Ectodermal cell (in vitro differentiated cells): Measurements from ENCODE around the gene FCAR.
"Not testable (repeated sequence)": the region's sequence is repeated elsewhere in the genome, so short reads cannot be mapped to it uniquely, and the experiment has no call there.

ENCODE experiments used
- H3K27ac ChIP-seq: 2 replicates; pipeline ENCODE4 v1.7.0; 2013; ENCODE audit warnings: mild to moderate bottlenecking, low read depth, low read length; ENCODE audit not compliant: insufficient read depth, poor library complexity, severe bottlenecking
- H3K27me3 ChIP-seq: 2 replicates; pipeline ENCODE4 v1.7.0; 2013; ENCODE audit warnings: mild to moderate bottlenecking, low read length; ENCODE audit not compliant: insufficient read depth, control insufficient read depth, poor library complexity, severe bottlenecking
- H3K36me3 ChIP-seq: one replicate; pipeline ENCODE4 v1.7.0; 2013; ENCODE audit warnings: low read length; ENCODE audit not compliant: control insufficient read depth, insufficient read depth
- H3K4me1 ChIP-seq: one replicate; pipeline ENCODE4 v1.7.0; 2013; ENCODE audit warnings: low read length; ENCODE audit not compliant: control insufficient read depth, insufficient read depth
- H3K4me3 ChIP-seq: 2 replicates; pipeline ENCODE4 v1.7.0; 2013; ENCODE audit warnings: low read depth, low read length, control low read depth; ENCODE audit not compliant: insufficient read depth
- H3K9me3 ChIP-seq: 2 replicates; pipeline ENCODE4 v1.7.0; 2013; ENCODE audit warnings: mild to moderate bottlenecking, low read length, moderate library complexity; ENCODE audit not compliant: control insufficient read depth
- WGBS, 2 experiments: methylation state at CpG; one replicate each; pipeline ENCODE4 v1.1.7; 2013; ENCODE audit warnings: missing lambda C conversion rate in 2 of 2; 5-methylcytosine and 5-hydroxymethylcytosine counted together

The FCAR gene

GRCh38 chr19:54889566-54889965, 15.5 kb downstream of the FCAR start:
- Histone ChIP-seq H3K27me3 (no peaks in the 10 kb centered on the region), H3K9me3 (no peaks in the 10 kb centered on the region), H3K4me1 (no peaks in the 10 kb centered on the region), H3K27ac (no peak overlapping the region), H3K4me3 (no peak overlapping the region), H3K36me3 (no peaks in the 10 kb centered on the region)
- WGBS, 2 experiments = 88 to 93% methylated on average over 11 of the region's 11 CpGs

- Histone ChIP-seq H3K27me3 (no peaks in the 10 kb centered on the region), H3K27ac (no peak overlapping the region), H3K4me1 (no peaks in the 10 kb centered on the region), H3K9me3 (no peaks in the 10 kb centered on the region), H3K36me3 (no peaks in the 10 kb centered on the region), H3K4me3 (no peak overlapping the region)
- WGBS, 2 experiments = 58 to 62% methylated on average over 7 of the region's 7 CpGs
Observed at GRCh38 chr19:54893406-54893805, 19.4 kb downstream of the FCAR start.

- H3K27me3 ChIP-seq, H3K4me3 ChIP-seq, H3K27ac ChIP-seq, H3K9me3 ChIP-seq, H3K4me1 ChIP-seq, H3K36me3 ChIP-seq: not testable (repeated sequence)
- 88 to 90% methylated on average over 16 of the region's 16 CpGs for WGBS, 2 experiments
Observed at GRCh38 chr19:54894106-54894505, 20.1 kb downstream of the FCAR start.

- Histone ChIP-seq H3K27me3 (no peaks in the 10 kb centered on the region), H3K9me3 (no peaks in the 10 kb centered on the region), H3K27ac (no peak overlapping the region), H3K4me1 (no peaks in the 10 kb centered on the region), H3K36me3 (no peaks in the 10 kb centered on the region), H3K4me3 (no peak overlapping the region)
- WGBS, 2 experiments = 88 to 93% methylated on average over 2 of the region's 2 CpGs
Observed at GRCh38 chr19:54896036-54896435, 22.0 kb downstream of the FCAR start.

GRCh38 chr19:54898685-54899084, 24.6 kb downstream of the FCAR start:
- not testable (repeated sequence) for H3K27ac ChIP-seq, H3K4me3 ChIP-seq, H3K4me1 ChIP-seq, H3K27me3 ChIP-seq, H3K9me3 ChIP-seq, H3K36me3 ChIP-seq
- 90 to 92% methylated on average over 7 of the region's 7 CpGs for WGBS, 2 experiments

- not testable (repeated sequence) for H3K9me3 ChIP-seq, H3K27me3 ChIP-seq, H3K36me3 ChIP-seq, H3K4me3 ChIP-seq, H3K4me1 ChIP-seq, H3K27ac ChIP-seq
- WGBS, 2 experiments = 86 to 89% methylated on average over 9 of the region's 9 CpGs
Observed at GRCh38 chr19:54899646-54900045, 25.6 kb downstream of the FCAR start.

DNA sequence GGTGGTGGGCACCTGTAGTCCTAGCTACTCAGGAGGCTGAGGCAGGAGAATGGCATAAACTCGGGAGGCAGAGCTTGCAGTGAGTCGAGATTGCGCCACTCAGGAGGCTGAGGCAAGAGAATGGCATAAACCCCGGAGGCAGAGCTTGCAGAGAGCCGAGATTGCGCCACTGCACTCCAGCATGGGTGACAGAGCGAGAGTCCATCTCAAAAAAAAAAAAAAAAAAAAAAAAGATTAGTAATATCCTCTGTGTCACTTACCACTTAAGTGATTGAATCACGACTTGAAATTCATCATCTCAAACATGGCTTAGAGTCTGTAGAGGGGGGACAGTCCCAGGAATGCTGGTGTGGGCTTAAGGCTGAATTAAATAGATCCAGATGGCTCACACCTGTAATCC, 27.1 kb downstream of the FCAR start:
- not testable (repeated sequence) for H3K36me3 ChIP-seq, H3K4me1 ChIP-seq, H3K9me3 ChIP-seq, H3K4me3 ChIP-seq, H3K27ac ChIP-seq, H3K27me3 ChIP-seq
- WGBS, 2 experiments = 77 to 92% methylated on average over 6 to 8 of the region's 8 CpGs

DNA sequence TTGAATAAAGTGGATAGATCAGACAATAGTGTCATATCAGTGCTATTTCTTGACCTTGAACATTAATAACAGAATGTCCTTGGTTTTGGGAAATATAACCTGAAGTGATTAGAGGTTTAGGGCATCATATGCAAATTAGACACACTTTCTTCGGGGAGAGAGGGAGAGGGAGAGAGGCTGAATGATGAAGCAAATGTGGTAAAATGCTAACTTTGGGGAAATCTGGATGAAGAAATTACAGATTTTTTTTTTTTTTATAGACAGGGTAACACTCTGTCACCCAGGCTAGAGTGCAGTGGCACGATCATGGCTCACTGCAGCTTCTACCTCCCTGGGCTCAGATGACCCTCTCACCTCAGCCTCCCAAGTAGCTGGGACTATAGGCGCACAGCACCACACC, 28.0 kb downstream of the FCAR start:
- H3K36me3 ChIP-seq = no peaks in the 10 kb centered on the region
- no peaks in the 10 kb centered on the region for H3K9me3 ChIP-seq
- WGBS, 2 experiments = 85 to 91% methylated on average over 3 of the region's 3 CpGs
- H3K4me1 ChIP-seq = no peaks in the 10 kb centered on the region
- H3K27me3 ChIP-seq = no peaks in the 10 kb centered on the region
- no peak overlapping the region for H3K27ac ChIP-seq
- no peak overlapping the region for H3K4me3 ChIP-seq

DNA sequence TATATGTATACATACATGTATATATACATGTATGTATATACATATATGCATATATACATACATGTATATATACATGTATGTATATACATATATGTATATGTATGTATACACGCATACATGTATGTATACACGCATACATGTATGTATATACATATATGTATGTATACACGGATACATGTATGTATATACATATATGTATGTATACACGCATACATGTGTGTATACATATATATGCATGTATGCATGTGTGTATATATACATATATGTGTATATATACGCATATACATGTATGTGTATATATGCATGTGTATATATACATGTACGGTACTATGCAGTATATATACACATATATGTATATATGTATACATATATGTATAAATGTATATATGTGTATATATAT, 29.3 kb downstream of the FCAR start:
- no CpG with 5 or more reads among the region's 6 CpGs for WGBS, 2 experiments
- Histone ChIP-seq H3K9me3 (no peaks in the 10 kb centered on the region), H3K36me3 (no peaks in the 10 kb centered on the region), H3K4me1 (no peaks in the 10 kb centered on the region), H3K27ac (no peak overlapping the region), H3K27me3 (no peaks in the 10 kb centered on the region), H3K4me3 (no peak overlapping the region)

DNA sequence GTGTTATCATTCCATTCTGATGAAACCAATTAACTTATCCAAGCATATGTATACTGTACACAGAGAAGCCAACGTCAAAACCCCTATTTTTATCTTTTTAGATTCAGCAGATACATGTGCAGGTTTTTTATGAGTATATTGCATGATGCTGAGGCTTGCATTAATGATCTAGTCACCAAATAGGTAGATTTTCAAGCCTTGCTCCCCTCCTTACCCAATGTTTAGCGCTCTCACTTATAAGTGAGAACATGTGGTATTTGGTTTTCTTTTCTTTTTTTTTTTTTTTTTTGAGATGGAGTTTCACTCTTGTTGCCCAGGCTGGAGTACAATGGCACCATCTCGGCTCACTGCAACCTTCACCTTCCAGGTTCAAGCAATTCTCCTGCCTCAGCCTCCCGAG, 30.2 kb downstream of the FCAR start:
- not testable (repeated sequence) for H3K9me3 ChIP-seq, H3K4me3 ChIP-seq, H3K27ac ChIP-seq, H3K36me3 ChIP-seq, H3K27me3 ChIP-seq, H3K4me1 ChIP-seq
- WGBS, 2 experiments = 88 to 91% methylated on average over 3 to 4 of the region's 4 CpGs

DNA sequence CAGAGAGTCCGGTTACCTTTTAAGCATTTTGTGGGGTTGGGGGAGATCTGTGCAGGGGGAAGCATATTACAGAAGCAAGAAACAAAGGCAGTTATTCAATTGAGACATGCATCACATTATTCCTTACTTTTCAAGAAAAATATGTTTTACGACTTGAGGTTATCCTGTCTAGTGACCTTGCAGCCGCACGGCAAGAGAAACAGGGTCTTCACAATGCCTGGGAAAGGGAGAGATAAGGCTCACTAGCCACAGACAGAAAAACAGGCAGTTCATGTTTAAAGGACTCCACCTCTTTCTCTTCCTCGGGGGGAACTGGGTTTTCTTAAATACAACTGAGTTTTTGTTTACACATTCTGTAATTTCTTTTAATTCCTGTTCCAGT, 31.4 kb downstream of the FCAR start:
- H3K36me3 ChIP-seq = no peaks in the 10 kb centered on the region
- H3K4me1 ChIP-seq = no peaks in the 10 kb centered on the region
- no peak overlapping the region for H3K4me3 ChIP-seq
- no peak overlapping the region for H3K27ac ChIP-seq
- H3K27me3 ChIP-seq = no peaks in the 10 kb centered on the region
- 89 to 95% methylated on average over 5 of the region's 5 CpGs for WGBS, 2 experiments
- H3K9me3 ChIP-seq = no peaks in the 10 kb centered on the region
